Stimulated activated CD8-positive, alpha-beta memory T cell treated with anti-CD3 and anti-CD28 coated beads, Interleukin-4, amount 100 ng/mL, for 24 hours (primary cell): ENCODE measurements around the gene CYBB.

Experiments
- DNase-seq: peaks from one replicate; pipeline ENCODE4 v3.0.0-alpha.2; 2020; ENCODE audit warnings: low read depth

Gene CYBB

GRCh38 chrX:37786624-37787422, 7.0 kb downstream of the CYBB start:
- DNase-seq = no peak

GRCh38 chrX:37787423-37787869, 7.6 kb downstream of the CYBB start:
- DNase-seq = no peak

- no peak for DNase-seq
Measured at GRCh38 chrX:37796310-37796709, 16.5 kb downstream of the CYBB start.

- DNase-seq = no peak
Measured at GRCh38 chrX:37796805-37797204, 16.9 kb downstream of the CYBB start.

GRCh38 chrX:37799936-37800335, 20.1 kb downstream of the CYBB start:
- DNase-seq = no peak

GRCh38 chrX:37800717-37801116, 20.9 kb downstream of the CYBB start:
- DNase-seq = no peak

- DNase-seq = no peak
Measured at GRCh38 chrX:37802028-37802427, 22.2 kb downstream of the CYBB start.

GRCh38 chrX:37803057-37803456, 23.2 kb downstream of the CYBB start:
- DNase-seq = no peak

- no peak for DNase-seq
Measured at GRCh38 chrX:37809970-37810369, 30.1 kb downstream of the CYBB start.

GRCh38 chrX:37812110-37812509, 32.3 kb downstream of the CYBB start:
- DNase-seq = no peak

GRCh38 chrX:37813570-37813969, 33.7 kb downstream of the CYBB start:
- DNase-seq = no peak

- DNase-seq = no peak
Measured at GRCh38 chrX:37815366-37815765, 35.5 kb downstream of the CYBB start.

GRCh38 chrX:37816766-37817165, 36.9 kb downstream of the CYBB start:
- DNase-seq = no peak

- no peak for DNase-seq
Measured at GRCh38 chrX:37817176-37817575, 37.3 kb downstream of the CYBB start.

GRCh38 chrX:37817579-37817978, 37.7 kb downstream of the CYBB start:
- DNase-seq = no peak

GRCh38 chrX:37818031-37818430, 38.2 kb downstream of the CYBB start:
- DNase-seq = no peak

GRCh38 chrX:37820646-37821045, 40.8 kb downstream of the CYBB start:
- no peak for DNase-seq

- DNase-seq = no peak
Measured at GRCh38 chrX:37824491-37825214, 44.8 kb downstream of the CYBB start.

- DNase-seq = peak; percentile 19
Measured at GRCh38 chrX:37825215-37825842, 45.5 kb downstream of the CYBB start.

GRCh38 chrX:37829721-37830120, 49.9 kb downstream of the CYBB start:
- no peak for DNase-seq

- no peak for DNase-seq
Measured at GRCh38 chrX:37830371-37830770, 50.5 kb downstream of the CYBB start.

- no peak for DNase-seq
Measured at GRCh38 chrX:37834937-37835336, 55.1 kb downstream of the CYBB start.

GRCh38 chrX:37840931-37841330, 61.1 kb downstream of the CYBB start:
- no peak for DNase-seq
